GM19372 (cell line): ENCODE measurements around the gene OXCT1.
"Not testable (repeated sequence)": the region's sequence is repeated elsewhere in the genome, so short reads cannot be mapped to it uniquely, and the experiment has no call there.

ENCODE experiments used
- ATAC-seq: cut with Tn5 transposase; IDR thresholded peaks from one replicate; pipeline ENCODE4 v1.9.1; 2021; ENCODE audit warnings: mild to moderate bottlenecking, low read depth, moderate library complexity; ENCODE audit not compliant: unreplicated experiment

The OXCT1 gene

GRCh38 chr5:41735213-41735612, 135.0 kb downstream of the OXCT1 start:
- ATAC-seq: no peak

- not testable (repeated sequence) for ATAC-seq
These were observed 140.8 kb downstream of the OXCT1 start for GRCh38 chr5:41729381-41729780.

- no peak for ATAC-seq
These were observed 141.9 kb downstream of the OXCT1 start for GRCh38 chr5:41728281-41728680.

- no peak for ATAC-seq
These were observed 147.8 kb downstream of the OXCT1 start for GRCh38 chr5:41722359-41722950.

GRCh38 chr5:41721516-41721915, 148.7 kb downstream of the OXCT1 start:
- ATAC-seq: no peak

GRCh38 chr5:41716382-41716781, 153.8 kb downstream of the OXCT1 start:
- ATAC-seq: no peak

DNA sequence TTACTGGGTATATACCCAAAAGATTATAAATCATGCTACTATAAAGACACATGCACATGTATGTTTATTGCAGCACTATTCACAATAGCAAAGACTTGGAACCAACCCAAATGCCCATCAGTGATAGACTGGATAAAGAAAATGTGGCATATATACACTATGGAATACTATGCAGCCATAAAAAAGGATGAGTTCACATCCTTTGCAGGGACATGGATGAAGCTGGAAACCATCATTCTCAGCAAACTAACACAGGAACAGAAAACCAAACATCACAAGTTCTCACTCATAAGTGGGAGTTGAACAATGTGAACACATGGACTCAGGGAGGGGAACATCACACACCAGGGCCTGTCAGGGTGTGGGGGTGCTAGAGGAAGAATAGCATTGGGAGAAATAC, 155.8 kb downstream of the OXCT1 start:
- ATAC-seq: not testable (repeated sequence)

DNA sequence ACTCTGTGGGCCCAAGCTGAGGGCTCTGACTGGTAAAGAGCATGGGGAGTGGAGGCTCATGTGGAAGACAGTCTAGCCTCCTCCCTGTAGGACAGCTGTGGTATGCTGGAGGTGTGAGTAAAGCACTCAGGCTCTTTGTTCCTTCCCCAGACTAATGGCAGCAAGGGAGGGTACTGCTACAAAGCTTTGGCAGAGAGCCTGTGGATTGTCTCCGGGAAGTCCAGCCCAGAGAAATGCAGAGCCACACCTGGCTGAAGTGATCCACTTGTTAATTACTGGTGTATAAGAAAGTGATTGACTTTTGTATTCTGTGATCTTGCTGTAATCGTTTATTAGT, 161.7 kb downstream of the OXCT1 start:
- no peak for ATAC-seq

DNA sequence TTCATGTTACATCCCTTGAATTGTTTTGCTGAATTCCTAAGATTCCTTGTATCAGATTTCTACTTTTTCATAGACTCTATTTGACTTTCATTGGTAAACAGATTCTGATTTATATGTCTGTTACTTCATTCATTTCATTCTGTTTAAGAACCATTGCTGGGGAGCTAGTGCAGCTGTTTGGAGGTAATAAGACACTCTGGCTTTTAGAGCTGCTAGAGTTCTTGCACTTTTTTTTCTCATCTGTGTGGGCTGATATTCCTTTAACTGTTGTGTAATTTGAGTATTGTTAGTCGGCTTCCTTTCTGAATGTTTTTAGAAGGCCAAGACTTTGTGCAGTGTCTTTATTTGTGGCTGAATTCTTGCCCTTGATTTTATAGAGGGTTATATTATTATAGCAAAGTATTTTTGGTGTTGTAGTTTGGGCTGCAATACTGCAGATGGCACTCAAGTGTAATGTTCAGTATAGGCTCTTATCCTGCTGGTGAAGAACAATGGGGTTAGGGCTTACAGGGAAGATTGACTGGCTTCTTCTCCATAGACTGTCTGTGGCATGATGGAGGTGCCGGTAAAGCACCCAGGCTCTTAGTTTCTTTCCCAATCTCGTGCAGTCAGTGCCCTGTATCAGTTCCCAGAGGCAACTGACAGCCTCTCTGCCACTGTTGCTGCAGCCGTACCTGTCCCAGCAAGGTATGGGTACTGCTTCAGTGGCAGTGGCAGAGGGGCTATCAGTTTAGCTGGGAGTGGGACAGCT, 162.2 kb downstream of the OXCT1 start:
- peak; percentile 86 for ATAC-seq

DNA sequence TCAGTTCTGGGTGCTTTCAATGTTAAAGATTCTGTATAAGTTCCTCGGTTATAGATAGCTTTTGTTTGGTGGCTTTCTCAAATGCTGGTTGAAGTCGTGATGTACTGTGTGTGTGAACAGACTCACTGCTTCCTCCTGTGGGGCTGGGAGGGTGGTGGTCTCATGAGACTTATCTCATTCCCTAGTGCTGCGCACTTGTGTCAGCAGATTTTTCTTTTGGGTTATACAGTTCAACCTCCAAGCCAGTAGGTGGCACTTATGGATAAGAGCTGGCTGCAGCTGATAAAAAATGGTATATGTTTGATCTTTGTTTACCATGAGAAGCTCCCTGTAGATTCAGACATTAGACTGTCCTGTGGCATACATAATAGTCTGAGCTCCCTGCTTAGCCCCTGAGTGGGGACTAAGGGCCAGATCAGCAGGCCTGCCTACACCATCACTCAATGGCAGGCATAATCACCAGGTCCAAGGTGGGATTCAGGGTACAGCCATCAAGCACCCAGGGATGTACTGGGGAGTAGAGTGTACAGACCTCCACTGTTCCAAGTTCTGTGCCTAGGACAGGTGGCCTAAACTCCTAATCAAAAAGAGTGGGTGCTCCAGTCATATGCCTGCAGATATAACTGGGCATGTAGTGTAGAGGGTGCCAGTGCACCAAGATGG, 174.2 kb downstream of the OXCT1 start:
- no peak for ATAC-seq

GRCh38 chr5:41686767-41687166, 183.5 kb downstream of the OXCT1 start:
- ATAC-seq: no peak

DNA sequence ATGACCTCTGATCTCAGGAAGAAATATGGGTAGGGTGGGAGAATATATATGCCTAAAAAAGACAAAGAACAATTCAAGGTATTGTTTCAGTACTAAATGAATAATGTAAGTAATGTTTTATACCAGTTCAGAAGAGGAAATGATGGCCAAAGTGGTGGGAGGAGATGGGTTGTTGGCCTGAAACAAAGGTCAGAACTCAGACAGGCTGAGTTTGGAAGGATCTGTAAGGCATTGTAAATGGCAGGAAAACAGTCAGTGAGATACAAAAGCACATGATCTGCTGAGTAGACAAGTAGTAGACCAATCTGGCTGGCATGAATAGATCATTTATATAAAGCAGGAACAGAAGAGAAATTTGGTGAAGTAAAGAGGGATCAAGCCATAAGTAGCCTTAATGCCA, 184.0 kb downstream of the OXCT1 start:
- ATAC-seq: no peak

DNA sequence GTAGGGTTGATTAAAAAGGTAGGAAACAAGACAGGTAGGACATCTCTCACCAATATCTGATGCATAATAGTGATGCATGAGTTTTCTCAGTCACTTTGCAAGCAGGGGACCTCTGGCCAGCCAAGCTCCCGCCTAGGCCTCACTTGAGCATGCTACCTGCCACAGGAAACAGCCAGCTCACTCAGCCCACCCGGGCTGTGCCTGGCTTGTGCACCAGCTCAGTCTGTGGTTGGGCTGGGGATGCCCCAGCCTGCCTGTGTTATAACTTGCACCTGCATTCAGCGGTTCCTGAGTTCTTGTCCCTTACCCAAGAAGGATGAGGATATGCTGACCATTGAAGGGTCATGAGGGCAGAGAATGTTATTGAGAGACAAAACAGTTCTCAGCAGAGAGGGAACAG, 187.0 kb downstream of the OXCT1 start:
- ATAC-seq: no peak

- ATAC-seq: no peak
These were observed 187.6 kb downstream of the OXCT1 start for GRCh38 chr5:41682641-41683040.

GRCh38 chr5:41681840-41682239, 188.4 kb downstream of the OXCT1 start:
- no peak for ATAC-seq
